Measurements from ENCODE around the gene NOTUM.

The NOTUM gene

DNA sequence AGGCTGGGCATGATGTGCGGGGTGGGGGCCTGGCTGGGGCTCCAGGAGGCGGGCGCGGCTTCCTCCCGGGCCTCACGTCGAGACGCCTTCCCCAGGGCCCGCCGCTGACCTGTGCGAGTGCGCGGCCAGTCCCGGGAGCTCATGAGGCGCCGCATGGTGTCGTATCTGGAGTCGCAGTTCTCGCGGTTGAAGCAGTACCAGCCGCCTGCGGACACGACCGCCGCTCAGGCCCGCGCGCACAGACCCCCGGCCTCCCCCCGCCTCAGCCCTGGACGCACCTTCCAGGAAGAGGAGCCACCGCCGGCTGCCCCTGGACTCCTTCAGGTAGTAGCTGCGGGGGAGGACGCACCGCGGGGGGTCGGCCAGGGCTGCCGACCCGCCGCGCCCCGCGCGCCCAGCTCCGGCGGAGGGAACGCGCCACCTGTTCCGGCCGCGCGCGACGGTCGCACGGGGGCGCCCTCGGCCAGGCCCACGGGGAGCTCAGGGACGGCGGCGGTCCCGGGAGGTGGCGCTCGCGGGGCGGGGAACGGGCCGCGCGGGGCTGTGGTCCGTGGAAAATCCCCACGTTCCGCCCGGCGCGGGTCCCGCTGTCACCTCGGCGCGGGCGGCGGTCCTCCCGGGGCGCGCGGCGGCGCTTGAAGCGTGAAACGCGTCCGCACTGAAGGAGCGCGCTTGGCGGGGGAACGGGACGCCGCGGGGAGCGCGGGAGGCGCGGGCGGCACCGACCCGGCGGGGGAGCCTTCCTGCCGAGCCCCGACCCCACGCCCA is 1.4 kb downstream of the NOTUM start:
- no peak for DNase-seq (ENCODE audit: low read depth)
- TF ChIP-seq, protein P1, sequence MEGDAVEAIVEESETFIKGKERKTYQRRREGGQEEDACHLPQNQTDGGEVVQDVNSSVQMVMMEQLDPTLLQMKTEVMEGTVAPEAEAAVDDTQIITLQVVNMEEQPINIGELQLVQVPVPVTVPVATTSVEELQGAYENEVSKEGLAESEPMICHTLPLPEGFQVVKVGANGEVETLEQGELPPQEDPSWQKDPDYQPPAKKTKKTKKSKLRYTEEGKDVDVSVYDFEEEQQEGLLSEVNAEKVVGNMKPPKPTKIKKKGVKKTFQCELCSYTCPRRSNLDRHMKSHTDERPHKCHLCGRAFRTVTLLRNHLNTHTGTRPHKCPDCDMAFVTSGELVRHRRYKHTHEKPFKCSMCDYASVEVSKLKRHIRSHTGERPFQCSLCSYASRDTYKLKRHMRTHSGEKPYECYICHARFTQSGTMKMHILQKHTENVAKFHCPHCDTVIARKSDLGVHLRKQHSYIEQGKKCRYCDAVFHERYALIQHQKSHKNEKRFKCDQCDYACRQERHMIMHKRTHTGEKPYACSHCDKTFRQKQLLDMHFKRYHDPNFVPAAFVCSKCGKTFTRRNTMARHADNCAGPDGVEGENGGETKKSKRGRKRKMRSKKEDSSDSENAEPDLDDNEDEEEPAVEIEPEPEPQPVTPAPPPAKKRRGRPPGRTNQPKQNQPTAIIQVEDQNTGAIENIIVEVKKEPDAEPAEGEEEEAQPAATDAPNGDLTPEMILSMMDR (conservative IDR thresholded peaks at IDR 0.05; ENCODE audit: control insufficient read depth, insufficient read depth, low read depth, low read length): no peak
- H3K4me3 ChIP-seq (ENCODE audit: control insufficient read depth, low read depth, low read length): no peak overlapping the region

DNA sequence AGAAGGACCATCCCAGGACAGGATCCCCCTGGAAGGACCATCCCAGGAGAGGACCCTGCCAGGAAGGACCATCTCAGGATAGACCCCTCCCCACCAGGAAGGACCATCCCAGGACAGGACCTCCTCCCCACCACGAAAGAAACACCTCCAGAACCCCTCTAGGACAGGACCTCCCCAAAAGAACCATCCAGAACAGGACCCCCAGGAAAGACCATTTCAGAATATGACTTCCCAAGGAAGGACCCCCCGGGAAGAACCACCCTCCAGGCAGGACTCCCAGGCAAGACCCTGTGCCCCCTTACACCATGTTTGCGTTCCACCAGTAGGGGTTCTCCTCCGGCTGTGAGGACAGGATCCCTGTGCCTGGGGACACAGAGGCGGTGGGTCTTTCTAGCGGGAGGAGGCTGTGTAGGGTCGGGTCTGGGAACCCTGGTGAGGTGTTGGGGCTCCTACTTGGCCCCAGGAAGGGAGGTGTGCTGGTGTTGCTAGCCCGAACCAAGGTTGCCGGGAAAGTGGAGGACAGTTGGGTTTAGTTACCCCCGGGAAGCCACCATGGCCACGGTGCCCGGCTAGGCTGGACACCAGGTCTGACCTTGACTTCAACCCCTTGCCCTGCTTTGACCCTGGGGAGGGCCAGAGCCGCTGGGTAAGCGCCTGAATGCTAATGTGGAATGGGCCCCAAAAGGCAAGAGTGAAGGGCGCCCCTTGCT is 2.2 kb downstream of the NOTUM start:
- DNase-seq (ENCODE audit: low read depth): no peak
- TF ChIP-seq, protein P1 (conservative IDR thresholded peaks at IDR 0.05; ENCODE audit: control insufficient read depth, insufficient read depth, low read depth, low read length): no peak
- no peak overlapping the region for H3K4me3 ChIP-seq (ENCODE audit: control insufficient read depth, low read depth, low read length)

DNA sequence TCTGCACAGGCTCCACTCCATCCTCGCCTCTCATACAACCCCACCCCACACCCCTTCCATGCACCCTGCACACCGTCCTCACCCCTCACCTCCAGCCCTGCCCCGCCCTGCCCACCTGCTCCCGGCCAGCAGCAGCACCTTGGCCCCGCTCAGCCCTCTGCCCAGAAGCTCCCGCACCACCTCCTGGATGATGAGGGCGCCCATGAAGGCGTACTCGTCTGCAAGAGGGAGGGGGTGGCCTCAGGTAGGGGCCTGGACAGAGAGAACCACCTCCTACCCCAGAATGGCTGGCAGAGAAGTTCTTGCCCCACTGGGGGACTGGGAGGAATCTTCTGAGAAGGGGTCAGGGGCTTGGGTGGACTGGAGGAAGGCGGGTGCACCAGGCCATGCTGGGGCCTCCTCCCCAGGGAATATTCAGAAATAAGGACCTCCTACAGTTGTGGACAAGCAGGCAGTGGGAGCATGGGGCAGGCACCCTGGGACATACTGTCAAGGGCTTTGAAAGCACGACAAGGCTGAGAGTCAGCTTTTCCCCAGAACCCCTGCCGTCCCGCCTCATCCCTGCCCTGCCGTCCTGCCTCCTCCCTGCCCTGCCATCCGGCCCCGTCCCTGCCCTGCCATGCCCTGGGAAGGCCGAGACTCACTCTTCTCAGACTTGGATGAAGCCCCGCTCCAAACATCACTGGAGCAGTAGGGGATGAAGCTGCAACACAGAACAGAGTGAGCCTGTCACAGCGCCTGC is 3.1 kb downstream of the NOTUM start:
- DNase-seq (ENCODE audit: low read depth): no peak
- TF ChIP-seq, protein P1 (conservative IDR thresholded peaks at IDR 0.05; ENCODE audit: control insufficient read depth, insufficient read depth, low read depth, low read length): no peak
- no peak overlapping the region for H3K4me3 ChIP-seq (ENCODE audit: control insufficient read depth, low read depth, low read length)

DNA sequence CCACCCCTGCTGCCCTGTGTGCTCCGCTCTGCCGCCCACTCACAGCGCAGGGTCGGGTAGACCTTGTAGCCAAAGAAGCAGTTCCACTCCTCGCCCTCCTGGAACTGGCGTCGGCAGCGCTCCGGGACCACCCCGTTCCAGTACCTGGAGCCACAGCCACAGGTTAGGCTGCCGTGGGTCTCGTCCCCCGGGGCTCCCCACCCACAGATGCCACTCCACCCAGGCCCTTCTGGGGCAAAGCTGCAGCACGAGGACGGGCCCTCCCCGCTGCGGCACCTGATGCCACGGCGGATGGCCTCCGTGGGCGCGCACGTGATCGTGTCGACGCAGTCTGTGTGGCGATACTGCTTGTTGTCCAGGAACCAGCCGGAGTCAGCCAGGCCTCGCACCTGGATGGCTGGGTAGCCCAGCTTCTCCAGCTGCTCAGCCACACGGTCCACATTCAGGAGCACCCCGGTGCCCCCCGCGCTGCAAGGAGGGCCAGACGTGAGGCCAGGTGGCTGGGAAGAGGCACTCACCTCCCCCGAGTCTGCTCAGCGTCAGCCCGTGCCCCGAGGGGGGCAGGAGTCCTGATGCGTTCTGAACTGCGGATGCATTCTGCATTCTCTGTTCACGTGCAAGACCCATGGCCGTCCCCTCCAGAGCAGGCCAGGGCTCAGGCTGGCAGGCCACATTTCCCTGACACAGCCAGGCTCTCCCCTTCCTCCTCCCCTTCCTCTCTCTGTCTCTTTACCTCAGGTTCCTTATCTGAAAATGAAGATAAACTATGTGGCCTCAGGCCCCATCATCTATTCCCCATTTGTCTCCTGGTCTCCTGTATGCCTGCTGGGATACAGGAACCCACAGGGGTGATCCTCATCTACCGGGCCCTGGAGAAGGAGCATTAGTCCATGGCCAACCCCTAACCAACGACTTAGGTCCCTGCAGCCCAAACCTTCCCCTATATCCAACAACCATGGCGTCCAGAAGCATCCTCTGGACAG is 4.1 kb downstream of the NOTUM start:
- TF ChIP-seq, protein P1 (conservative IDR thresholded peaks at IDR 0.05; ENCODE audit: control insufficient read depth, insufficient read depth, low read depth, low read length): no peak
- DNase-seq (ENCODE audit: low read depth): no peak
- no peak overlapping the region for H3K4me3 ChIP-seq (ENCODE audit: control insufficient read depth, low read depth, low read length)

DNA sequence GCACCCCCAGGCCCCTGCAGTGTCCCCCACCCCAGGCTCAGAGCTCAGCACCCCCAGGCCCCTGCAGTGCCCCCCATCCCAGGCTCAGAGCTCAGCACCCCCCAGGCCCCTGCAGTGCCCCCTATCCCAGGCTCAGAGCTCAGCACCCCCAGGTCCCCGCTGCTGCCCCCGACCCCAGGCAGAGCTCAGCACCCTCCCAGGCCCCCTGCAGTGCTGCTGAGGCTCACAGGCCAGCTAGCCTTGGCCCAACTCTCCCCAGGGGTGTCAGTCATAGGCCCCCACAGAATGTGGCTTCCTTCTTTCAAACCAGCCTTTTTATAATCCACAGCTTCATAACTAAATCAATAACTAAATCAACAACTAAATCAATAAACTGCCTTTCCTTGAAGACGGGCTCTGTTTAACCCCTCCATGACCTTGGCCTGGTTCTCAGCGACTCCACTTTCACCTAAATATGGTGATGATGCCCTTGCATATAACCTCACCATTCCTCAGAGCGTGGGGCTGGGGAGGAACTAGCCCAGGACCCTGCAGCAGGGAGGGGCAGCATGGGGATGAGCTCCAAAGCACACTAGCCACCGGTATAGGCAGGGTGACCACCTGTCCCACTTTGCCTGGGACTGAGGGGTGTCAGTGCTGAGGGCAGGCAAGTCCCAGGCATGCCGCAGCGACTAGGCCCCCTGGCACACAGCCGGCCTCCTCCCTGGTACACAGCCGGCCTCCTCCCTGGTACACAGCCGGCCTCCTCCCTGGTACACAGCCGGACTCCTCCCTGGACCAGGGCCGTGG is 5.0 kb downstream of the NOTUM start:
- TF ChIP-seq, protein P1 (conservative IDR thresholded peaks at IDR 0.05; ENCODE audit: control insufficient read depth, insufficient read depth, low read depth, low read length): no peak

More for the DNA sequence above, 5.0 kb downstream of the NOTUM start:
- no peak overlapping the region for H3K4me3 ChIP-seq (ENCODE audit: control insufficient read depth, low read depth, low read length)
- no peak for DNase-seq (ENCODE audit: low read depth)

All from fibroblast of mammary gland (primary cell).